Keratinocyte (primary cell): Measurements from ENCODE around the gene ZNF425. TPM values are rescaled to one million over a fixed set of nuclear protein-coding genes. Genes with fewer than 3 reads are reported as not detected.

Experiments used
- DNase-seq: peaks from one replicate; pipeline ENCODE4 v3.0.0-alpha.2; 2011; ENCODE audit warnings: low read depth, missing footprints, low spot score
- FAIRE-seq: peaks from 2 replicates; lab custom pipeline; 2011; peaks lifted over from hg19 to GRCh38; lab: Jason Lieb, UNC
- H2AFZ ChIP-seq: 2 replicates; pipeline ENCODE4 v1.6.0; 2012; ENCODE audit warnings: low read length, control low read depth, inconsistent platforms; ENCODE audit not compliant: control insufficient read depth
- H3K27ac ChIP-seq: 2 replicates; pipeline ENCODE4 v1.5.1; 2011; ENCODE audit warnings: low read length; ENCODE audit not compliant: control insufficient read depth, insufficient read depth
- H3K27me3 ChIP-seq: 3 replicates; pipeline ENCODE4 v1.6.0; 2011; ENCODE audit warnings: low read length; ENCODE audit not compliant: control insufficient read depth, insufficient read depth; ENCODE audit errors: extremely low read depth
- H3K36me3 ChIP-seq, 2 experiments: 2 replicates in 1 of 2; 3 replicates in 1 of 2; pipeline ENCODE4 v1.5.1; 2011; ENCODE audit warnings: low read length in 2 of 2, mild to moderate bottlenecking in 1 of 2; ENCODE audit not compliant: control insufficient read depth in 2 of 2, insufficient read depth in 2 of 2; ENCODE audit errors: extremely low read depth in 1 of 2
- H3K4me1 ChIP-seq: 3 replicates; pipeline ENCODE4 v1.5.1; 2011; ENCODE audit warnings: low read length; ENCODE audit not compliant: control insufficient read depth, insufficient read depth; ENCODE audit errors: extremely low read depth
- H3K4me2 ChIP-seq: 3 replicates; pipeline ENCODE4 v1.6.0; 2011; ENCODE audit warnings: low read depth, low read length; ENCODE audit not compliant: control insufficient read depth, insufficient read depth; ENCODE audit errors: extremely low read depth
- H3K4me3 ChIP-seq, 3 experiments: fragments of 200-600 bp in 1 of 3; sonication (generic) in 1 of 3; 2 replicates in 2 of 3; 3 replicates in 1 of 3; pipeline ENCODE4 v1.5.1; 2011 to 2016; ENCODE audit warnings: low read length in 3 of 3, mild to moderate bottlenecking in 3 of 3, control low read depth in 2 of 3, inconsistent platforms in 1 of 3, low read depth in 1 of 3, mixed read lengths in 1 of 3, mixed run types in 1 of 3, moderate library complexity in 1 of 3; ENCODE audit not compliant: control insufficient read depth in 2 of 3, insufficient read depth in 2 of 3; ENCODE audit errors: extremely low read depth in 1 of 3
- H3K79me2 ChIP-seq: 2 replicates; pipeline ENCODE4 v1.6.0; 2012; ENCODE audit warnings: low read length; ENCODE audit not compliant: control insufficient read depth, insufficient read depth
- H3K9ac ChIP-seq: 3 replicates; pipeline ENCODE4 v1.6.0; 2011; ENCODE audit warnings: low read length; ENCODE audit not compliant: control insufficient read depth, insufficient read depth; ENCODE audit errors: extremely low read depth
- H3K9me1 ChIP-seq: 3 replicates; pipeline ENCODE4 v1.6.0; 2011; ENCODE audit warnings: low read length; ENCODE audit not compliant: control insufficient read depth, insufficient read depth; ENCODE audit errors: extremely low read depth
- H3K9me3 ChIP-seq: 2 replicates; pipeline ENCODE4 v1.5.1; 2012; ENCODE audit warnings: low read depth, low read length; ENCODE audit not compliant: control insufficient read depth
- H4K20me1 ChIP-seq: 3 replicates; pipeline ENCODE4 v1.6.0; 2011; ENCODE audit warnings: low read length; ENCODE audit not compliant: control insufficient read depth, insufficient read depth; ENCODE audit errors: extremely low read depth
- CTCF ChIP-seq, 3 experiments: IDR thresholded peaks in 1 of 3; conservative IDR thresholded peaks in 1 of 3; optimal IDR thresholded peaks in 1 of 3; 2 replicates in 2 of 3; 3 replicates in 1 of 3; pipeline versions ENCODE3 to v1.5.1; 2011; ENCODE audit warnings: low read length in 3 of 3, mild to moderate bottlenecking in 3 of 3, moderate library complexity in 2 of 3, control low read depth in 1 of 3, inconsistent platforms in 1 of 3; ENCODE audit not compliant: insufficient read depth in 2 of 3; ENCODE audit errors: extremely low read depth in 1 of 3
- EZH2 ChIP-seq: IDR thresholded peaks from one replicate; pipeline ENCODE4 v1.6.1; 2012; ENCODE audit warnings: inconsistent platforms, mild to moderate bottlenecking, low read length, moderate library complexity
- dilution Hi-C: fragments of 300-500 bp; cut with MboI; formaldehyde crosslinking; loops from one replicate; pipeline ENCODE4 v1.7.0; 2020; ENCODE audit warnings: low sequenced_read_pairs; ENCODE audit not compliant: extremely low pct_ligation_motif_present
- polyA plus RNA-seq, 5 experiments: library from polyadenylated mRNA; depleted of rRNA in 3 of 5; stranded (reverse) in 3 of 5; stranded (forward) in 1 of 5; unstranded in 1 of 5; fragments of >200 nt; gene quantifications; 1 replicate in 1 of 5; 2 replicates in 3 of 5; 3 replicates in 1 of 5; pipeline versions ENCODE4 v1.2.1 to v1.2.3, GENCODE V29; 2011 to 2012; ENCODE audit warnings: missing spikeins in 2 of 5, low read depth in 1 of 5, low replicate concordance in 1 of 5

ZNF425 gene
- polyA plus RNA-seq, 1 donor (not counting 4 experiments of a cell fraction or from before 2014, with no cell fraction given): 1.8 TPM

- dilution Hi-C loops: no loop called here
These were observed 35.5 kb downstream of the ZNF425 start, which contains the start of gene ZNF786 for GRCh38 chr7:149090397-149091195. TSS of gene ZNF786 (minus strand) at chr7:149090718. CDS start at chr7:149090640, 78 bp downstream.

GRCh38 chr7:149087376-149087775 lies 38.7 kb downstream of the ZNF425 start:
- Histone ChIP-seq H2AFZ (no peak overlapping the region), H4K20me1 (no peaks in the 10 kb centered on the region), H3K9ac (no peak overlapping the region), H3K4me3 (no peak overlapping the region), H3K36me3 (no peaks in the 10 kb centered on the region), H3K4me2 (no peak overlapping the region), H3K4me1 (no peaks in the 10 kb centered on the region), H3K79me2 (peaks cover 30% of the 10 kb centered on the region), H3K27me3 (no peaks in the 10 kb centered on the region), H3K9me1 (no peaks in the 10 kb centered on the region), H3K27ac (no peak overlapping the region), H3K9me3 (no peaks in the 10 kb centered on the region)
- FAIRE-seq (no peak), DNase-seq (no peak)
- TF ChIP-seq CTCF (optimal IDR thresholded peaks at IDR 0.05 in 1 of 3, IDR thresholded peaks at IDR 0.05 in 1 of 3, conservative IDR thresholded peaks at IDR 0.05 in 1 of 3; ENCODE audit: extremely low read depth in 1 of 3, insufficient read depth in 2 of 3, low read length in 3 of 3): no peak
- dilution Hi-C loops: no loop called here

More at GRCh38 chr7:149090397-149091195, 35.5 kb downstream of the ZNF425 start, which contains the start of gene ZNF786:
- peak; percentile 33 for DNase-seq
- no peaks in the 10 kb centered on the region for H3K36me3 ChIP-seq
- no peaks in the 10 kb centered on the region for H3K4me1 ChIP-seq
- peak within 1 kb of the TSS; percentile 97 for H2AFZ ChIP-seq
- H3K4me2 ChIP-seq: peak within 1 kb of the TSS; percentile 88
- H3K9me3 ChIP-seq: no peaks in the 10 kb centered on the region
- H3K27ac ChIP-seq: peak within 1 kb of the TSS; percentile 83
- H3K27me3 ChIP-seq: no peaks in the 10 kb centered on the region
- no peaks in the 10 kb centered on the region for H3K9me1 ChIP-seq
- H4K20me1 ChIP-seq: no peaks in the 10 kb centered on the region
- peaks cover 25% of the 10 kb centered on the region for H3K79me2 ChIP-seq
- H3K4me3 ChIP-seq: peak within 1 kb of the TSS; percentile 85 to 94 (median 93)
- TF ChIP-seq CTCF (optimal IDR thresholded peaks at IDR 0.05 in 1 of 3, IDR thresholded peaks at IDR 0.05 in 1 of 3, conservative IDR thresholded peaks at IDR 0.05 in 1 of 3; ENCODE audit: extremely low read depth in 1 of 3, insufficient read depth in 2 of 3, low read length in 3 of 3): peak; percentile 59 to 87 (median 82)
- TF ChIP-seq EZH2: no peak
- FAIRE-seq: no peak
- H3K9ac ChIP-seq: peak within 1 kb of the TSS; percentile 87
